ENCODE data around the gene MACROH2A1.

MACROH2A1 gene

GRCh38 chr5:135435467-135436330, 36.7 kb upstream of the MACROH2A1 start:
- DNase-seq (ENCODE audit: low spot score), result no peak

- no peak for DNase-seq (ENCODE audit: low spot score)
Measured at GRCh38 chr5:135434591-135435466, 35.8 kb upstream of the MACROH2A1 start.

GRCh38 chr5:135433681-135434426, 34.8 kb upstream of the MACROH2A1 start:
- DNase-seq (ENCODE audit: low spot score), result no peak

- no peak for DNase-seq (ENCODE audit: low spot score)
Measured at GRCh38 chr5:135432113-135432512, 33.1 kb upstream of the MACROH2A1 start.

- DNase-seq (ENCODE audit: low spot score), result no peak
Measured at GRCh38 chr5:135430135-135430437, 31.1 kb upstream of the MACROH2A1 start.

GRCh38 chr5:135429301-135430134, 30.5 kb upstream of the MACROH2A1 start:
- DNase-seq (ENCODE audit: low spot score), result no peak

- DNase-seq (ENCODE audit: low spot score), result no peak
Measured at GRCh38 chr5:135428586-135428985, 29.6 kb upstream of the MACROH2A1 start.

- peak; percentile 67 for DNase-seq (ENCODE audit: low spot score)
Measured at GRCh38 chr5:135426102-135427082, 27.4 kb upstream of the MACROH2A1 start.

GRCh38 chr5:135425641-135426040, 26.6 kb upstream of the MACROH2A1 start:
- no peak for DNase-seq (ENCODE audit: low spot score)

- DNase-seq (ENCODE audit: low spot score), result no peak
Measured at GRCh38 chr5:135423846-135424168, 24.8 kb upstream of the MACROH2A1 start.

GRCh38 chr5:135423146-135423845, 24.3 kb upstream of the MACROH2A1 start:
- peak; percentile 79 for DNase-seq (ENCODE audit: low spot score)

- no peak for DNase-seq (ENCODE audit: low spot score)
Measured at GRCh38 chr5:135422419-135422818, 23.4 kb upstream of the MACROH2A1 start.

- DNase-seq (ENCODE audit: low spot score), result no peak
Measured at GRCh38 chr5:135417083-135417482, 18.1 kb upstream of the MACROH2A1 start.

- DNase-seq (ENCODE audit: low spot score), result no peak
Measured at GRCh38 chr5:135405082-135405481, 6.1 kb upstream of the MACROH2A1 start.

GRCh38 chr5:135402031-135402430, 3.0 kb upstream of the MACROH2A1 start:
- DNase-seq (ENCODE audit: low spot score), result no peak

- DNase-seq (ENCODE audit: low spot score), result no peak
Measured at GRCh38 chr5:135400866-135401265, 1.8 kb upstream of the MACROH2A1 start.

GRCh38 chr5:135399794-135400542, 937 bp upstream of the MACROH2A1 start:
- DNase-seq (ENCODE audit: low spot score), result no peak

- DNase-seq (ENCODE audit: low spot score), result peak; percentile 56
Measured at GRCh38 chr5:135398160-135398854, 724 bp downstream of the MACROH2A1 start.

All from LoVo (cell line).